H1 (cell line): ENCODE results near the gene TYRO3. TPM values are rescaled to one million over a fixed set of nuclear protein-coding genes. Genes with fewer than 3 reads are reported as not detected.

Experiments used
- CTCF ChIA-PET: fragments of 300-600 bp; sonication (Branson Sonifier 250); formaldehyde crosslinking; loops from one replicate; lab custom pipeline; 2021; ENCODE audit not compliant: partially characterized antibody; lab: Charles Lee
- POLR2A ChIA-PET: fragments of 300-600 bp; sonication (Branson Sonifier 250); formaldehyde crosslinking; loops from one replicate; lab custom pipeline; 2021; ENCODE audit warnings: inconsistent platforms; ENCODE audit not compliant: partially characterized antibody; lab: Charles Lee
- DNase-seq, 2 experiments: peaks; one replicate each; pipeline versions ENCODE4 v3.0.0 to v3.0.0-alpha.2; 2010 to 2022; ENCODE audit warnings: low spot score in 2 of 2, low read depth in 1 of 2, mixed read lengths in 1 of 2
- FAIRE-seq: peaks from 2 replicates; lab custom pipeline; 2011; peaks lifted over from hg19 to GRCh38; lab: Jason Lieb, UNC
- H2AFZ ChIP-seq: 2 replicates; pipeline ENCODE4 v1.8.1; 2012; ENCODE audit warnings: low read length, inconsistent platforms
- H2AK5ac ChIP-seq: 2 replicates; pipeline ENCODE4 v1.6.1; 2013; ENCODE audit warnings: low read depth, low read length
- H2BK120ac ChIP-seq: replicated peaks from 2 replicates; pipeline ENCODE3; 2013; ENCODE audit warnings: low read depth, low read length, inconsistent platforms
- H2BK12ac ChIP-seq: 2 replicates; pipeline ENCODE4 v1.6.1; 2013; ENCODE audit warnings: low read depth, low read length
- H2BK15ac ChIP-seq: 2 replicates; pipeline ENCODE4 v1.6.1; 2013; ENCODE audit warnings: low read length
- H2BK20ac ChIP-seq: 2 replicates; pipeline ENCODE4 v1.6.1; 2013; ENCODE audit warnings: low read length
- H2BK5ac ChIP-seq: 2 replicates; pipeline ENCODE4 v1.6.1; 2013; ENCODE audit warnings: low read depth, low read length
- H3K14ac ChIP-seq: 2 replicates; pipeline ENCODE4 v1.6.1; 2013; ENCODE audit warnings: inconsistent platforms; ENCODE audit not compliant: insufficient read length
- H3K18ac ChIP-seq: 2 replicates; pipeline ENCODE4 v1.6.1; 2013; ENCODE audit warnings: low read length; ENCODE audit errors: extremely low read depth
- H3K23ac ChIP-seq: 2 replicates; pipeline ENCODE4 v1.6.1; 2013; ENCODE audit warnings: inconsistent platforms; ENCODE audit not compliant: insufficient read length
- H3K23me2 ChIP-seq: 2 replicates; pipeline ENCODE4 v1.6.1; 2013; ENCODE audit warnings: low read depth, low read length
- H3K27ac ChIP-seq: 2 replicates; pipeline ENCODE4 v1.6.1; 2011; ENCODE audit warnings: low read depth, low read length, inconsistent platforms
- H3K27me3 ChIP-seq, 4 experiments: replicated peaks in 1 of 4; 1 replicate in 1 of 4; 2 replicates in 3 of 4; pipeline versions ENCODE4 v1.6.1 to v1.8.1; 2011 to 2013; ENCODE audit warnings: low read length in 3 of 4, mild to moderate bottlenecking in 3 of 4, inconsistent platforms in 2 of 4, mixed read lengths in 2 of 4, moderate library complexity in 1 of 4; ENCODE audit not compliant: control insufficient read depth in 3 of 4, insufficient read depth in 3 of 4; ENCODE audit errors: extremely low read depth in 1 of 4
- H3K36me3 ChIP-seq, 4 experiments: 2 replicates each; pipeline versions ENCODE4 v1.6.1 to v1.8.1; 2011 to 2013; ENCODE audit warnings: mild to moderate bottlenecking in 4 of 4, low read length in 3 of 4, moderate library complexity in 2 of 4, control low read depth in 1 of 4, inconsistent platforms in 1 of 4; ENCODE audit not compliant: insufficient read depth in 4 of 4, control insufficient read depth in 2 of 4
- H3K4ac ChIP-seq: replicated peaks from 2 replicates; pipeline ENCODE3; 2013; ENCODE audit warnings: low read length, low read depth, mixed read lengths, inconsistent platforms; ENCODE audit not compliant: insufficient read length
- H3K4me1 ChIP-seq, 4 experiments: replicated peaks in 1 of 4; 1 replicate in 1 of 4; 2 replicates in 3 of 4; pipeline versions ENCODE4 v1.6.1 to v1.8.1; 2011 to 2013; ENCODE audit warnings: low read length in 3 of 4, inconsistent platforms in 2 of 4, mixed read lengths in 1 of 4; ENCODE audit not compliant: insufficient read depth in 4 of 4, control insufficient read depth in 3 of 4
- H3K4me2 ChIP-seq, 2 experiments: 2 replicates each; pipeline versions ENCODE4 v1.6.1 to v1.8.1; 2011 to 2013; ENCODE audit warnings: low read depth in 2 of 2, low read length in 2 of 2, control low read depth in 1 of 2, inconsistent platforms in 1 of 2, mild to moderate bottlenecking in 1 of 2; ENCODE audit not compliant: insufficient read depth in 1 of 2
- H3K4me3 ChIP-seq, 4 experiments: fragments of 200-600, 300-600 bp in 1 of 4; sonication (generic), shearing (Covaris generic), sonication (Bioruptor Twin) in 1 of 4; 2 replicates each; pipeline versions ENCODE4 v1.5.1 to v1.8.1; 2011 to 2016; ENCODE audit warnings: low read length in 4 of 4, low read depth in 3 of 4, control low read depth in 2 of 4, inconsistent platforms in 2 of 4, mild to moderate bottlenecking in 2 of 4, mixed read lengths in 1 of 4, moderate library complexity in 1 of 4; ENCODE audit not compliant: insufficient read depth in 2 of 4; ENCODE audit errors: extremely low read depth in 1 of 4
- H3K56ac ChIP-seq: replicated peaks from 2 replicates; pipeline ENCODE3; 2013; ENCODE audit warnings: low read depth, mild to moderate bottlenecking, mixed read lengths, low read length, inconsistent platforms; ENCODE audit not compliant: insufficient read length
- H3K79me1 ChIP-seq: 2 replicates; pipeline ENCODE4 v1.6.1; 2013; ENCODE audit warnings: low read depth, low read length, control low read depth
- H3K79me2 ChIP-seq, 2 experiments: 2 replicates each; pipeline versions ENCODE4 v1.6.1 to v1.8.1; 2012 to 2013; ENCODE audit warnings: low read length in 2 of 2, mild to moderate bottlenecking in 2 of 2, inconsistent platforms in 1 of 2; ENCODE audit not compliant: insufficient read depth in 2 of 2, control insufficient read depth in 1 of 2
- H3K9ac ChIP-seq, 4 experiments: replicated peaks in 1 of 4; 1 replicate in 1 of 4; 2 replicates in 3 of 4; pipeline versions ENCODE4 v1.6.1 to v1.8.1; 2011 to 2013; ENCODE audit warnings: low read depth in 3 of 4, low read length in 3 of 4, control low read depth in 2 of 4, mild to moderate bottlenecking in 2 of 4, moderate library complexity in 2 of 4, inconsistent platforms in 1 of 4; ENCODE audit errors: extremely low read depth in 1 of 4
- H3K9me3 ChIP-seq, 2 experiments: 2 replicates each; pipeline versions ENCODE4 v1.6.1 to v1.8.1; 2012 to 2013; ENCODE audit warnings: mild to moderate bottlenecking in 2 of 2, moderate library complexity in 2 of 2, control low read depth in 1 of 2, inconsistent platforms in 1 of 2, low read depth in 1 of 2, low read length in 1 of 2, mixed read lengths in 1 of 2; ENCODE audit not compliant: insufficient read depth in 2 of 2
- H4K20me1 ChIP-seq, 2 experiments: replicated peaks in 1 of 2; 2 replicates each; pipeline versions ENCODE3 to v1.8.1; 2011 to 2013; ENCODE audit warnings: inconsistent platforms in 2 of 2, low read length in 2 of 2, mild to moderate bottlenecking in 1 of 2; ENCODE audit not compliant: insufficient read depth in 2 of 2, control insufficient read depth in 1 of 2
- H4K5ac ChIP-seq: 2 replicates; pipeline ENCODE4 v1.6.1; 2013; ENCODE audit warnings: low read length, low read depth, mixed read lengths, inconsistent platforms; ENCODE audit not compliant: insufficient read length
- H4K8ac ChIP-seq: 2 replicates; pipeline ENCODE4 v1.8.0; 2013; ENCODE audit warnings: mild to moderate bottlenecking, moderate library complexity, low read length, inconsistent platforms; ENCODE audit not compliant: insufficient read depth; ENCODE audit errors: extremely low read depth
- H4K91ac ChIP-seq: replicated peaks from 2 replicates; pipeline ENCODE3; 2013; ENCODE audit warnings: low read length, mixed read lengths, inconsistent platforms; ENCODE audit not compliant: insufficient read length
- CHD2 ChIP-seq: IDR thresholded peaks from 2 replicates; pipeline ENCODE4 v1.6.1; 2012; ENCODE audit warnings: low read length, improper control_type of control experiment
- CTBP2 ChIP-seq: IDR thresholded peaks from 2 replicates; pipeline ENCODE4 v1.7.0; 2011; ENCODE audit warnings: borderline replicate concordance, mild to moderate bottlenecking, moderate library complexity, mixed read lengths, low read length; ENCODE audit not compliant: insufficient read depth, insufficient read length
- KDM1A ChIP-seq: fragments of 200-600, 300-600 bp; sonication (generic); IDR thresholded peaks from 2 replicates; pipeline ENCODE4 v1.7.1; 2016; ENCODE audit warnings: mild to moderate bottlenecking, low read length, borderline replicate concordance
- MAFK ChIP-seq: IDR thresholded peaks from 2 replicates; pipeline ENCODE4 v1.6.1; 2012; ENCODE audit warnings: low read depth, mild to moderate bottlenecking, improper control_type of control experiment, low read length
- POLR2A ChIP-seq, 2 experiments: IDR thresholded peaks; 1 replicate in 1 of 2; 2 replicates in 1 of 2; pipeline ENCODE4 v1.6.1; 2011; ENCODE audit warnings: low read depth in 2 of 2, low read length in 2 of 2, mild to moderate bottlenecking in 2 of 2; ENCODE audit errors: control extremely low read depth in 1 of 2
- RBBP5 ChIP-seq: IDR thresholded peaks from 2 replicates; pipeline ENCODE4 v1.7.1; 2012; ENCODE audit warnings: low read depth, mild to moderate bottlenecking, inconsistent platforms, low read length, moderate library complexity, borderline replicate concordance
- RXRA ChIP-seq: IDR thresholded peaks from 2 replicates; pipeline ENCODE4 v1.6.1; 2011; ENCODE audit warnings: low read depth, mild to moderate bottlenecking, low read length, moderate library complexity; ENCODE audit not compliant: insufficient read depth
- SIRT6 ChIP-seq: IDR thresholded peaks from one replicate; pipeline ENCODE4 v1.7.1; 2012; ENCODE audit warnings: low read length, inconsistent platforms
- SIX5 ChIP-seq: IDR thresholded peaks from 2 replicates; pipeline ENCODE4 v1.6.1; 2011; ENCODE audit warnings: mild to moderate bottlenecking, low read depth, low read length
- WGBS, 2 experiments: shearing (Covaris generic) in 1 of 2; methylation state at CpG; one replicate each; pipeline versions ENCODE4 v1.1.6 to v1.1.7; 2013 to 2015; ENCODE audit warnings: low lambda C conversion rate in 2 of 2, mixed read lengths in 2 of 2, inconsistent platforms in 1 of 2, low coverage in 1 of 2, missing lambda C conversion rate in 1 of 2; ENCODE audit not compliant: insufficient replicate concordance in 2 of 2, insufficient coverage in 1 of 2, insufficient read length in 1 of 2; ENCODE audit errors: extremely low coverage in 1 of 2, missing lambda C conversion rate in 1 of 2; 5-methylcytosine and 5-hydroxymethylcytosine counted together
- polyA plus RNA-seq, 7 experiments: library from polyadenylated mRNA; depleted of rRNA in 3 of 7; stranded (reverse) in 5 of 7; unstranded in 2 of 7; fragments of >200 nt in 5 of 7; fragments of 200-250 nt in 2 of 7; gene quantifications; 1 replicate in 5 of 7; 2 replicates in 1 of 7; 4 replicates in 1 of 7; pipeline versions ENCODE4 v1.2.1 to v1.2.3, GENCODE V29; 2011 to 2013; ENCODE audit warnings: missing spikeins in 2 of 7, mixed read lengths in 2 of 7
- total RNA-seq: library from RNA; stranded (reverse); fragmentation: NEBNext Ultra II Directional; extraction: Animal tissue kit (Norgen Biotek cat#: 25700); gene quantifications from 2 replicates; pipeline ENCODE4 v1.2.1, GENCODE V29; 2021
- TF ChIP-seq, protein P1 (sequence below): IDR thresholded peaks from 2 replicates; pipeline ENCODE4 v1.6.1; 2012; ENCODE audit warnings: inconsistent platforms
- TF ChIP-seq, protein P2 (sequence below): IDR thresholded peaks from 2 replicates; pipeline ENCODE4 v1.6.1; 2011; ENCODE audit warnings: low read depth, mild to moderate bottlenecking, low read length; ENCODE audit not compliant: insufficient read depth

TYRO3 gene
- total and polyA plus RNA-seq, 2 of the 8 experiments (the other 6 are each of a cell fraction or from before 2014, with no cell fraction given) = 82.7 to 98.8 TPM

- Histone ChIP-seq H3K18ac (no peak overlapping the region), H3K56ac (no peak overlapping the region), H2BK12ac (no peak overlapping the region), H3K4me3 (no peak overlapping the region), H2BK5ac (no peak overlapping the region), H4K8ac (no peak overlapping the region), H3K23me2 (no peaks in the 10 kb centered on the region), H2BK120ac (no peak overlapping the region), H3K9ac (no peak overlapping the region), H3K36me3 (peaks cover 0 to 39% (median 13%) of the 10 kb centered on the region in 4 experiments; a peak in 6 of 8 replicates), H3K9me3 (no peaks in the 10 kb centered on the region; a peak in 1 of 4 replicates), H4K20me1 (peaks cover 3% of the 10 kb centered on the region in 2 experiments), H3K4me2 (no peak overlapping the region), H3K27me3 (no peaks in the 10 kb centered on the region), H3K4me1 (no peaks in the 10 kb centered on the region), H3K27ac (no peak overlapping the region), H4K91ac (no peak overlapping the region), H2AFZ (no peak overlapping the region), H2BK20ac (no peak overlapping the region), H2BK15ac (no peak overlapping the region), H4K5ac (no peak overlapping the region), H2AK5ac (no peak overlapping the region), H3K23ac (no peak overlapping the region), H3K79me2 (no peaks in the 10 kb centered on the region), H3K14ac (no peak overlapping the region), H3K4ac (no peak overlapping the region), H3K79me1 (no peaks in the 10 kb centered on the region)
- FAIRE-seq = no peak
- no peak for DNase-seq
- CTCF ChIA-PET = interaction anchor here (1.6 to 3.8 kb wide), 2 partner anchors 14 to 55 kb away, joined by 4 to 10 read pairs; no protein-coding TSS in a partner anchor
- POLR2A ChIA-PET = interaction anchor here (1.0 to 1.2 kb wide), 2 partner anchors 8 to 14 kb away, joined by 3 to 4 read pairs; no protein-coding TSS in a partner anchor
- TF ChIP-seq SIRT6 = no peak
- TF ChIP-seq, protein P1, sequence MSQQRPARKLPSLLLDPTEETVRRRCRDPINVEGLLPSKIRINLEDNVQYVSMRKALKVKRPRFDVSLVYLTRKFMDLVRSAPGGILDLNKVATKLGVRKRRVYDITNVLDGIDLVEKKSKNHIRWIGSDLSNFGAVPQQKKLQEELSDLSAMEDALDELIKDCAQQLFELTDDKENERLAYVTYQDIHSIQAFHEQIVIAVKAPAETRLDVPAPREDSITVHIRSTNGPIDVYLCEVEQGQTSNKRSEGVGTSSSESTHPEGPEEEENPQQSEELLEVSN = no peak
- no peak for TF ChIP-seq RBBP5
- no peak for TF ChIP-seq CTBP2
- TF ChIP-seq MAFK = no peak
- no peak for TF ChIP-seq KDM1A
- TF ChIP-seq, protein P2, sequence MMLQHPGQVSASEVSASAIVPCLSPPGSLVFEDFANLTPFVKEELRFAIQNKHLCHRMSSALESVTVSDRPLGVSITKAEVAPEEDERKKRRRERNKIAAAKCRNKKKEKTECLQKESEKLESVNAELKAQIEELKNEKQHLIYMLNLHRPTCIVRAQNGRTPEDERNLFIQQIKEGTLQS = no peak
- no peak for TF ChIP-seq POLR2A (IDR thresholded peaks at IDR 0.05; ENCODE audit: control extremely low read depth in 1 of 2, low read depth in 2 of 2, low read length in 2 of 2)
- TF ChIP-seq RXRA = no peak
- TF ChIP-seq SIX5 = no peak
- TF ChIP-seq CHD2 = no peak
- WGBS, 2 experiments = 93% methylated on average over 17 of the region's 17 CpGs; no CpG with 5 or more reads in 1 of the 2 experiments
Measured at GRCh38 chr15:41520636-41521035, 38.4 kb upstream of the TYRO3 start.
